GF-D8 (cell line): ENCODE measurements around the gene FSTL4.

Experiments used
- DNase-seq: peaks from one replicate; lab custom pipeline; 2025; lab: John Stamatoyannopoulos, UW

The FSTL4 gene

DNA sequence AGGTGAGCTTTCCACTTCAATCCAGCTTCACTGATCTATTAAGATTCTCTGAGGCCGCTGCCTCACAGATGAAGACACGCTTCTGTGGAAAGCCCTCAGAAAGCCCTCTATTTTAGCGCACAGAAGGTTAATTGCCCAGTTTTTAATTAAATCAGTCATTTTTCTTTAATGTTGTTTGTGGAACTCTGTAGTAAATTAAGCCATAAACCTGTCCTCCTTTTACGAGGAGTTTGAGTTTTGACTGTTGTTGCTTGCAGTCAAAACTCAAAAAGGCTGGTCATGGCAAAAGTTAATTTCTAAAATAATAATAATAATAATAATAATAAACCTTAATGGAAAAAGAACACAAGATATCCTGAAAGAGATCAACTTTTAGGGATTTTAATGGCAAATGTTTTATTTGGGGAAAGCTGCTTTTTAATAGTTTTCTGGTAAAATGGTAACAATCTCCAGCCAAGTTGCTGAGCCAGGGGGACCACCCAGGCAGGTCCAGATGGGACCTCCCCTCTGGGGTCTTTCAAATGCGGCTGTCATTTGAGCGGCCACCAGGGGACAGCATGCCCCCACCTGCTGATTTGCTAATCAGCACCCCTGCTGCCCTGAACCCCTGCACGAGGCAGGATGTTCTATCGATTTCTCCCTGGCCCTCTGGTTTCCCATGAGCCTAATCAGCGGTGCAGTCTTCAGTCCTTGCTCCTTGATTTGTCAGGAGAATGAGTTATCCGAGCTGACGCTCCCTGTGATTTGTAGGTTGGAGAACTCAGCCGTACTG is 247.2 kb downstream of the FSTL4 start:
- no peak for DNase-seq

GRCh38 chr5:133363807-133364587 is 248.3 kb downstream of the FSTL4 start:
- no peak for DNase-seq

DNA sequence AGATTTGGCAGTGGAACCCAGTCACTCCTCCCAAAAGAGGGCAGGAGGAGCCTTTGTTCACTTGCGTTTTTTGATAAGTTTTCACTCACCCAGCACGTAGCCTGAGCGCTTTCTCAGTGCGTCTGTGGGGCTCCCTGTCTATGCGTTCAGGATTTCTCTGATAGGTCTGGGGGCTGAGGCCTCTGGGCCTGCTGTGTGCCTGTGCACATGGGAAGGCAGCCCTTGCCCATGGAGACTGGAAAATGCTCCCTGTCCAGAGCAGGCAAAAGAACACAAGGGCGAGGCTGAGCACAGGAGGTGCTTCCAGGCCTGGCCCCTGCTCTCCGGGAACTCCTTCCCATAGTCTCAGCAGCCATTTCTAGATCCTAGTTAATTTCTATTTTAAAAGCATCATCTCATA is 249.9 kb downstream of the FSTL4 start:
- no peak for DNase-seq

DNA sequence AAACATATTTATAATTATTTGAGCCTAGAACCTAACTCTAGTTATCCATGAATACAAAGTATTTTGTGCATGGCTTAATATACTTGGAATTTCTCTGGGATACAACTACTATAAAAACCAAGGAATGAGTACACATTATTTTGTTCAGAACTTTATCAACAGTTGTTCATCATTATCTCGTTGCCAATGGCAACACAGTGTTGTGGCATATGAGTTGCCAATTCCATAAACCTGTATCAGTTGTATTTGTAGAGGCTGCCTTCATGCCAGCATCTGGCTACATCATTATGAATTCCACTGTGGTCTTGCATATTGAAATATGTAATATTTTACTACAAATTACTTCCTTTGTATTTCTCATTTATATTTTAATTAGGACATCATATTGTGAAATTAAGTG is 250.4 kb downstream of the FSTL4 start:
- DNase-seq: no peak

DNA sequence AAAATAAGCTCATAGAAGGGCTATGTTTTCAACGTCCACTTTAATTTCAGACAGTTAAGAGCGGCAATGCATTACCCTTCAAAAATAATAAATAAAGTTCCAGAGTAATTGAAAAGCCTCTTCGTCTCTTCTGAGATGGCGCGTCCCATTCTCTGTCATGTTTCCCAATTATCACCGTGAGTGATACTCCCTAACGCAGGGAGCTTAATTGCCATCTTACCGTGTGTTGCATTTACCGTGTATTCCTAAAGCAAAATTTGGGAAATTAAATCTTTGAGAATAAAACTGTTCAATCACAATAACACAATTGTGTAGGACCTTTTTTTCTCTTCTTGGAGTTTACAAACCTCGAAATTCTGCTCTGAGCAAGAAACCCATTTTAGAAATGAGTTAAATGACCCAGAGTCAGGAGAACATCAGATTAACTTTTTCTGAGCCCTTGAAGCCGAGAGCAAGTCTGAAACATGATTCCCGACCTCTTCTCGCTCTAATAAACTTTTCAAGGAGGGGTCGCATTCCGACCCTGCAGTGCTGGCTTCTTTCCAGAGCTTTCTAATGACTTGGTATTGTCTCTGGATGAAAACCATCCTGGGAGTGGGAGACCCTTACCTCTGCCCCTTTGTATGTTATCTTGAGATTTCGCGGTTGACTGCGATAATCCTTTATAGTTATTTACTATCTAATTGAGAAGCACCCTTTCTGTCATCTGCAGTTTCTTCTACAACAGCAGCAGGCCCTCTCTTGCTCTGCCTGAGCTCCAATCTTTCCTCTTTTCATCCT is 251.5 kb downstream of the FSTL4 start:
- no peak for DNase-seq

DNA sequence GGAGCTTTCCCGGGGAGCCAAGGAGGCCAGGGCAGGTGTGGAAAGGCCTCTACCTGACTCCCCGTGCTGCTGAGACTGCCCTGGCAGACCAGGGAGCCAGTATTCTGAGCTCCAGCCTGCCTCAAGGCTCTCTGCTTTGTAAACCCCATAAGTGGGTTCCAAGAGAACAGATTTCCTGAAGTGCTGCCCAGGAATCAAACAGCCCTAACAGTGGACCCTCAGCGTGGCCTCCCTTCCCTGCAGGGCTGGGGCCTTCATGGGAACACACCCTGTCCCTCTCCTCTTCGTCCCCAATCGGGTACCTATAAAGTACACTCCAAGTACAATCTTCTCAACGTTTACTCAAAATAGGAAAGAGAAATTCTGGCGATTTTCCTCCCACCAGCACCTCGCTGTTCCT is 252.5 kb downstream of the FSTL4 start:
- no peak for DNase-seq

DNA sequence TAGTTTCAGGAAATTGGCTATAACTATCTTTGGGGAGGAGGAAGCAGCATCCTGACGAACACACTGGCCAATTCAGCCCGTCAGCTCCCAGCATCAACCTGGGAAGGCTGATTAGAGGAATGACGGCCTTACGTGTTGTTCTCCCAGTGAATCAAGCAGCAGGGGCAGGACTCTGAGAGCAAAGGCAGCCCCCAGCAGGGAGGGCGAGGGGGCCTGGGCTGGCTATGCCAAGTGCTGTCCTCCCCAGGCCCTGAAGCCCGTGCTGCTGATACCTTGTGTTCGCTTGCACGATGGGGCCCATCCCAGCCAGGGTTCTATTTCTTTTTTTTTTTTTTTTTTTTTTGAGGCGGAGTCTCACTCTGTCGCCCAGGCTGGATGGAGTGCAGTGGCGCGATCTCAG is 254.1 kb downstream of the FSTL4 start:
- DNase-seq: no peak

- DNase-seq: no peak
These were observed 254.6 kb downstream of the FSTL4 start for GRCh38 chr5:133357758-133358157.

GRCh38 chr5:133356984-133357421 is 255.3 kb downstream of the FSTL4 start:
- DNase-seq: no peak

DNA sequence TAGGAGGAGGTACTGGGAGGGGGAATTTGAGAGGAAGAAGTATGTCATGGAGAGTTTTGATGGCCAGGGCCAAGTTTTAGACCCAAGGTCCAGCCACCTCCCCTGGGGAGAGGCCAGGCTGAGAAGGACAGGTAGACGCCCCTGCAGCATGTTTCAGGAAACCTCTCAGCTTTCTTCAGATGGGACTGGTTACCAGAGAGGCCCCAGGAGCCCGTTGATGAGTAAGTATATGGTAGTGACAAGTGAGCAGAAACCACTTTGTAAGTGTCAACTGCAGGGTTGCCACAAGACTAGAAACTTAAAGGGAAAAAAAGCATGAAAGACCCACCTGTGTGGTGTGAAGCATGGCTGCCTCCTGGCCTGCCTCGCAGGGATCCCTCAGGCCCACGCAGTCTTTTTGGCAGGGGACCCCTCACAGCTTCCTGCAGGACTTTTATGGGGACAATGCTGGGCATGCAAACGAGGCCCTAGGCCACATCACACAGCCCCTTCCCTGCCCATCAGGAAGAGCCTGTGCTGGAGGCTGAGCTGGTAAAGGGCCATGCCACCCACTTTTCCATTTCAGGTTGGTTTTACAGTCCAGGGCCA is 255.9 kb downstream of the FSTL4 start:
- no peak for DNase-seq

DNA sequence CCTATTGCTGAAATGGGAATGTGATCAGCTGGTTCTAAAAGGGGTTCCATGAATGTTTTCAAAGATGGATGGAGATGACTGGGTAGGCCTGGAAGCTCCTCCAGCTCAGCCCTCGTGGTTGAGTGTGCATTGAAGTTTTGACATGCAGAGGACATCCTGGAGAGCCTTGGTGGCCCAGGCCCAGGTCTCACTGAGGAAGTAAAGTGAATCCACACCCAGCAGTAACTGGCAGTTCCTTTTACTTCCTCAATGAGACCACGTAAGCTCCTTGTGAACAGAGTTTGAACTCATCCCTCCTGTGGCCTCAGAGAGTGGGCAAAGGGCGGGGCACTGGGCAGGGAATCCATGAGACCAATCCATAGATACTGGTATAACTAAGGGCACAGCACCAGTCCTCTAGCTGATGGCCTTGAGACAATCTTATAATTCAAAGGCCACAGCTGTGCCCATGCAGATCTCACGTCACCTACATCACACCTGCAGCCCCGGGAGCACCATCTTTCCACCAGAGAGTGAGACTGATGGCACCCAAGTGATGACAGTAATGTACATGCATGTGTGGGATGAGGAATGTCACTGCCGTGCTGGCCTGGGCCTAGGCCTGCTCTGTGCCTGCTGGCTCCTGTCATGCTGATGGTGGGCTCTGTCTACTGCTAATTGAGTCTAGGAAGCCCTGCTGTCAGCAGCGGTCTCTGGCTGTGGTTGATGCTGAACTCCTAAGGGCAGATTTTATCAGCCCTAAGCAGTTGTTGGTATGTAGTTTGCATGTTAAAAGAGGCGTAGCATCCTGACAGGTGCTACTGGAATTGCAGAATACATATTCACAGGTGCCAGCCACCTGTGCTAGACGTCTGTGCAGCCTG is 257.8 kb downstream of the FSTL4 start:
- no peak for DNase-seq

GRCh38 chr5:133353741-133354140 is 258.6 kb downstream of the FSTL4 start:
- no peak for DNase-seq

DNA sequence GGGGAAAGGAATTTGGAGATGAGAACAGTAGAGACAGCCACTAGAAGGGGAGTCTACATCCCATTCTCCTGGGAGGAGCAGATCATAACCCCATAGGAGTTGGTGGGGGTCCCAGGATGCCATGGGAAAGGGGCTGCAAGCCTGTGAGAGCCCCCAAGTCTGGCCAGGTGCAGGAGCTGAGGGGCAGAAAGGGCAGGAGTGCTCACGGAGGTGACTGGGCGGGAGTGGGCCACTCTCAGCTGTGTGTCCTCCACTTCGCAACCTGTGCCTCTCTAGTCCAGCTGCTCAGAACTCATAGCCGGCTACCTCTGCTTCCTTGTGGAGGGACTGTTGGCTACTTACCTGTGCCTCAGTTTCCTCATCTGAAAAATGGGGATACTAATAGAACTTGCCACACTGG is 263.9 kb downstream of the FSTL4 start:
- no peak for DNase-seq

GRCh38 chr5:133347039-133347438 is 265.3 kb downstream of the FSTL4 start:
- DNase-seq: no peak

GRCh38 chr5:133344266-133344665 is 268.1 kb downstream of the FSTL4 start:
- DNase-seq: no peak

DNA sequence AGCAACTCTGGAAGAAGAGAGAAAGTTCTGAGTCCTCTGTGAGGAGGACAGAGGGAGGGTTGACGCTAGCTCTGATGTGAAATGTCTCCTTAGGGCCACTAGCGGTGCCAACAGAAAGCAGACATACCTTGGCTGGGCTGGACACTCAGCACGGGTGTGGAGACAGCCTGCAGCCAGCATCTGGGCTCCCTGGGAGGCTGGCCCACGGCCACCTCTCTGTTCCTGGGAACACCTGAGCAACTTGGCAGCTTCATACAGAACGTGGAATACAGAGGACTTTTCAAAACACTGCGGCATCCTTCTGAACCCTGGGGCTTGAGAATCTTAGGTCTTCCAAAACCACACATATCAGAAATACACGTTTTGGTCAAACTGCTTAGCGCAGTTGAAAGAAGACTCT is 269.1 kb downstream of the FSTL4 start:
- no peak for DNase-seq

DNA sequence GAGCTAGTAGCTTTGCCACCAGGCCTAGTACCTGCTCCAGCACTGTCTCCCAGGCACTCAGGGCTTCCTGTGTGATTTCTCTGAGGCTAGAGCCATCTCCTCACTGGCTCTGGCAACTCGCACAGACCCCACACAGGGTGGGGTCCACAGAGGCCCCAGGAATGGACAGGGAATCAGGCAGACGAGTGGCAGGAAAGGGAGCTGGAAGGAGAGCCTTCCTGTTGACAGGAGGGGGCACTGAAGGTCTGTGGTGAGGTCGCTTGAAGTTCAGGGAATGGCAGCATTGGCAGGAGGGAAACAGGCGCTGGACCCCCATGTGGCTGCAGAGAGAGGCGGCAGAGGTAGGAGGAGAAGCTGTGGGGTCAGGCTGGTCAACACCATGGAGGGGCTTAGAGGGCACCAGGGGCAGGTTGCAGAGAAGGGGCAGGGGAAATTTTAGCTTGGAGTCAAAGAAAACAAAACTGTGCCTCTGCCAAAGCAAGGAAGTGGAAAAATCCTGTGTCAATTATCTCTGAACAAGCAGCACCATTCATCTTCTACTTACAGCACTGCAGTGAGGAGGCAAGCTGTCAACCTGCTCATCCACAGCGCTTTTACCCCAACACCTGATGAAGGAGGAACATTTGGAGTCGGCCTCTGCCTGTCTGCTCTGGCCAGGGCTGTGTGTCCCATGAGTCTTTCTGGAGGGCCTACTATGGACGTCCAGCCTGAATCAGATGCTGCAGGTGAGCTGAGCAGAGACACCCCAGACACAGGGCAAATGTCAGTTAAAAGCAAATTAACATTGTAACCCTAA is 270.2 kb downstream of the FSTL4 start:
- DNase-seq: no peak

- no peak for DNase-seq
These were observed 271.0 kb downstream of the FSTL4 start for GRCh38 chr5:133341296-133341695.

- no peak for DNase-seq
These were observed 271.5 kb downstream of the FSTL4 start for GRCh38 chr5:133340822-133341221.

GRCh38 chr5:133340002-133340755 is 272.2 kb downstream of the FSTL4 start:
- DNase-seq: no peak
